Measurements from ENCODE around the gene HTR7. TPM values are rescaled to one million over a fixed set of nuclear protein-coding genes. Genes with fewer than 3 reads are reported as not detected.

Gene HTR7
- total and polyA plus RNA-seq, 2 of the 4 experiments (the other 2 are of a cell fraction): 0.43 to 0.72 TPM

DNA sequence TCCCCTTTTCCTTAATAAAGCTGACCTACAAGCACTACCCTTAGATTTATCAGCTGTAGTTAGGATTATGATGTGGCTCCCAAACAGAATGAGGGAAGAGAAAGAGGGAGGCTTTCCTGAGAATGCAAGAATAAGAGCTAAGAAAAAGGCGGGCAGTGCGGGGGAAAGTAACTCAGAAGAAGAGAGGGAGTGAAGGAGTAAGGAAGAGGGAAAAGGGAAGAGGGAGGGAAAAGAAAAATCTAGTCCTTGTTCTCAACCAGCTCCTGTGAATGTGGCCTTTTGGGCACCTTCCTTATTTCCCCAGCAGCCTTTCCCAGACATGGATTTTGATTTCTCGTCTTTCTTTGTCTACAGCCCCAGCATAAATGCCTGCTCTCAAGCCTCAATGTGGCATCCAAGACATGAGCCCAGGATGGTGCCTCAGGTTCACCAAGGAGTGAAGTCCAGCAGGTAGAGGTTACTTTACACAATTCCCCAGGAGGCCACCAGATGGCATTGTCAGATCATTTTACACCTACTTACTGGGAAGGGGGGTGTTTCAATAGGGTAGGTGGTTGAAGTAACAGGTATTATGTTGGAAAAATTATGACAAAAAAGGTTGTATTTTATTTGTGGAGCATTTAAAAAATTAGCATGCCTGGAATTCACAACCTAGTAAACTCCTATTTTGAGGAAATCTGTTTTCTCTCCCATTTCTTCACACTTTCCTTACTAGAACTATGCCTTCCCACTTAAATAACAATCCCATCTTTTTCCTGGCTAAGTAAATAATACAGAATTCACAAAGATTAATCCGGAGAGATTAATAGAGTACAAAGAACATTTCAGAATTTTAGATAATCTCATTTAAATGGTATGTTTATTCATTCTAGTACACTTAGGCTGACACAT is 106.5 kb downstream of the HTR7 start:
- Histone ChIP-seq H2BK5ac (ENCODE audit: low read depth, low read length, poor library complexity, severe bottlenecking) (no peak overlapping the region), H3K9me1 (ENCODE audit: insufficient read depth, low read length) (no peaks in the 10 kb centered on the region), H3K27me3 (ENCODE audit: control insufficient read depth, insufficient read depth, low read length) (peaks cover 2% of the 10 kb centered on the region), H3K4me1 (ENCODE audit: control insufficient read depth, insufficient read depth, low read length) (no peaks in the 10 kb centered on the region), H3K9me3 (ENCODE audit: control insufficient read depth, insufficient read depth, low read length) (no peaks in the 10 kb centered on the region), H3K27ac (ENCODE audit: insufficient read depth, low read length) (no peak overlapping the region), H3K4ac (ENCODE audit: low read depth, low read length) (no peak overlapping the region), H3K56ac (ENCODE audit: extremely low read depth, insufficient read depth, low read length) (no peak overlapping the region), H3K14ac (replicated peaks; ENCODE audit: low read depth, low read length) (no peak overlapping the region), H2AK5ac (ENCODE audit: low read depth, low read length) (no peak overlapping the region), H4K91ac (ENCODE audit: insufficient read depth, low read depth, low read length) (no peak overlapping the region), H3K23ac (ENCODE audit: low read depth, low read length) (no peak overlapping the region), H2AFZ (replicated peaks; ENCODE audit: low read length, poor library complexity) (no peak overlapping the region), H2BK120ac (ENCODE audit: low read depth, low read length) (no peak overlapping the region), H4K8ac (ENCODE audit: low read depth in 2 of 2, low read length in 2 of 2) (no peak overlapping the region), H4K20me1 (ENCODE audit: insufficient read depth, low read length) (no peaks in the 10 kb centered on the region), H3K36me3 (ENCODE audit: control insufficient read depth, insufficient read depth, low read length) (no peaks in the 10 kb centered on the region), H2AK9ac (replicated peaks; ENCODE audit: low read depth, low read length, poor library complexity) (no peak overlapping the region), H4K5ac (ENCODE audit: low read depth, low read length) (no peak overlapping the region), H3K18ac (ENCODE audit: low read depth, low read length) (no peak overlapping the region), H2BK15ac (ENCODE audit: low read depth, low read length) (no peak overlapping the region), H3K4me2 (ENCODE audit: low read depth, low read length) (no peak overlapping the region), H3K9ac (ENCODE audit: low read depth, low read length) (no peak overlapping the region), H3K79me1 (ENCODE audit: low read depth in 1 of 2, low read length in 2 of 2) (no peaks in the 10 kb centered on the region), H2BK20ac (ENCODE audit: low read depth, low read length) (no peak overlapping the region), H3K4me3 (ENCODE audit: insufficient read depth, low read depth, low read length) (no peak overlapping the region)
- in situ Hi-C loops (cut with MboI; ENCODE audit: low sequenced_read_pairs) (no loop called here), intact Hi-C loops (cut with micrococcal nuclease) (loop anchor here (1.0 to 2.0 kb wide), 3 partner anchors 37 to 119 kb away; partner anchors contain the start of gene RPP30), dilution Hi-C loops (cut with HindIII; ENCODE audit: low sequenced_read_pairs, unreplicated experiment) (no loop called here)
- 20% methylated on average over 2 of the region's 4 CpGs; no CpG with 5 or more reads in 1 of the 2 experiments for WGBS, 2 experiments (ENCODE audit: extremely low coverage in 2 of 2, insufficient read length in 1 of 2)
- TF ChIP-seq MAFK (IDR thresholded peaks at IDR 0.05; ENCODE audit: low read depth, low read length) (no peak), SMC3 (IDR thresholded peaks at IDR 0.05; ENCODE audit: low read depth, low read length) (peak; percentile 72), RAD21 (IDR thresholded peaks at IDR 0.05; ENCODE audit: low read length) (peak; percentile 71), MAZ (IDR thresholded peaks at IDR 0.05; ENCODE audit: borderline replicate concordance, low read depth, low read length) (no peak), RCOR1 (IDR thresholded peaks at IDR 0.05; ENCODE audit: insufficient replicate concordance, low read length) (no peak), NFE2L2 (IDR thresholded peaks at IDR 0.05; ENCODE audit: low read depth, low read length) (no peak), FOS (IDR thresholded peaks at IDR 0.05; ENCODE audit: low read depth, low read length) (no peak), POLR2A (IDR thresholded peaks at IDR 0.05; ENCODE audit: low read depth, low read length) (no peak)
- TF ChIP-seq, protein P1, sequence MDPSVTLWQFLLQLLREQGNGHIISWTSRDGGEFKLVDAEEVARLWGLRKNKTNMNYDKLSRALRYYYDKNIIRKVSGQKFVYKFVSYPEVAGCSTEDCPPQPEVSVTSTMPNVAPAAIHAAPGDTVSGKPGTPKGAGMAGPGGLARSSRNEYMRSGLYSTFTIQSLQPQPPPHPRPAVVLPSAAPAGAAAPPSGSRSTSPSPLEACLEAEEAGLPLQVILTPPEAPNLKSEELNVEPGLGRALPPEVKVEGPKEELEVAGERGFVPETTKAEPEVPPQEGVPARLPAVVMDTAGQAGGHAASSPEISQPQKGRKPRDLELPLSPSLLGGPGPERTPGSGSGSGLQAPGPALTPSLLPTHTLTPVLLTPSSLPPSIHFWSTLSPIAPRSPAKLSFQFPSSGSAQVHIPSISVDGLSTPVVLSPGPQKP (IDR thresholded peaks at IDR 0.05; ENCODE audit: borderline replicate concordance, low read depth, low read length): no peak
- TF ChIP-seq, protein P2, sequence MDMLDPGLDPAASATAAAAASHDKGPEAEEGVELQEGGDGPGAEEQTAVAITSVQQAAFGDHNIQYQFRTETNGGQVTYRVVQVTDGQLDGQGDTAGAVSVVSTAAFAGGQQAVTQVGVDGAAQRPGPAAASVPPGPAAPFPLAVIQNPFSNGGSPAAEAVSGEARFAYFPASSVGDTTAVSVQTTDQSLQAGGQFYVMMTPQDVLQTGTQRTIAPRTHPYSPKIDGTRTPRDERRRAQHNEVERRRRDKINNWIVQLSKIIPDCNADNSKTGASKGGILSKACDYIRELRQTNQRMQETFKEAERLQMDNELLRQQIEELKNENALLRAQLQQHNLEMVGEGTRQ (IDR thresholded peaks at IDR 0.05; ENCODE audit: low read depth, low read length): no peak
- TF ChIP-seq, protein P3, sequence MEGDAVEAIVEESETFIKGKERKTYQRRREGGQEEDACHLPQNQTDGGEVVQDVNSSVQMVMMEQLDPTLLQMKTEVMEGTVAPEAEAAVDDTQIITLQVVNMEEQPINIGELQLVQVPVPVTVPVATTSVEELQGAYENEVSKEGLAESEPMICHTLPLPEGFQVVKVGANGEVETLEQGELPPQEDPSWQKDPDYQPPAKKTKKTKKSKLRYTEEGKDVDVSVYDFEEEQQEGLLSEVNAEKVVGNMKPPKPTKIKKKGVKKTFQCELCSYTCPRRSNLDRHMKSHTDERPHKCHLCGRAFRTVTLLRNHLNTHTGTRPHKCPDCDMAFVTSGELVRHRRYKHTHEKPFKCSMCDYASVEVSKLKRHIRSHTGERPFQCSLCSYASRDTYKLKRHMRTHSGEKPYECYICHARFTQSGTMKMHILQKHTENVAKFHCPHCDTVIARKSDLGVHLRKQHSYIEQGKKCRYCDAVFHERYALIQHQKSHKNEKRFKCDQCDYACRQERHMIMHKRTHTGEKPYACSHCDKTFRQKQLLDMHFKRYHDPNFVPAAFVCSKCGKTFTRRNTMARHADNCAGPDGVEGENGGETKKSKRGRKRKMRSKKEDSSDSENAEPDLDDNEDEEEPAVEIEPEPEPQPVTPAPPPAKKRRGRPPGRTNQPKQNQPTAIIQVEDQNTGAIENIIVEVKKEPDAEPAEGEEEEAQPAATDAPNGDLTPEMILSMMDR (conservative IDR thresholded peaks at IDR 0.05; ENCODE audit: low read depth, low read length): peak; percentile 69
- peak; percentile 42 for DNase-seq
- peak; percentile 80 for ATAC-seq (ENCODE audit: low read depth)
- ChIA-PET CTCF (interaction anchor here (0.8 to 5.3 kb wide), 7 partner anchors 27 to 369 kb away, joined by 3 to 17 read pairs (median 5); no protein-coding TSS in a partner anchor), POLR2A (ENCODE audit: unreplicated experiment) (no interaction called here)
- BruUV-seq (replicated peaks): no TSS peak

Data from IMR-90 (cell line).